Suprapubic skin (tissue), 4 donors: Measurements from ENCODE around the gene CIAO2B.

Source experiments
- CTCF ChIP-seq, 2 donors: fragments of 200-600 bp in 1 of 2; fragments of 450-650 bp in 1 of 2; sonication (generic) in 1 of 2; IDR thresholded peaks; one replicate each; pipeline ENCODE4 v1.5.1; 2016 to 2019; ENCODE audit warnings: antibody characterized with exemption in 2 of 2, mild to moderate bottlenecking in 1 of 2, moderate library complexity in 1 of 2
- EP300 ChIP-seq: sonication (generic); formaldehyde crosslinking; IDR thresholded peaks from one replicate; pipeline ENCODE4 v1.6.1; 2017; ENCODE audit warnings: antibody characterized with exemption
- POLR2A ChIP-seq, 2 donors: fragments of 450-650 bp; IDR thresholded peaks; one replicate each; pipeline ENCODE4 v1.6.1; 2017; ENCODE audit warnings: antibody characterized with exemption in 2 of 2, mild to moderate bottlenecking in 2 of 2, moderate library complexity in 2 of 2
- POLR2AphosphoS5 ChIP-seq, 3 donors: sonication (generic); formaldehyde crosslinking; IDR thresholded peaks; one replicate each; pipeline ENCODE4 v1.6.1; 2017; ENCODE audit warnings: antibody characterized with exemption in 3 of 3

- no peak for TF ChIP-seq POLR2A (IDR thresholded peaks at IDR 0.05)
- TF ChIP-seq CTCF (IDR thresholded peaks at IDR 0.05) = no peak
- TF ChIP-seq POLR2AphosphoS5 (IDR thresholded peaks at IDR 0.05) = no peak
- no peak for TF ChIP-seq EP300
Measured at GRCh38 chr16:66939366-66939765, 5.2 kb upstream of the CIAO2B start.
